HCT116 (cell line): ENCODE data around the gene PKD2L2.

Experiments
- JUND ChIP-seq: IDR thresholded peaks from 2 replicates; pipeline ENCODE4 v1.6.1; 2012
- REST ChIP-seq: IDR thresholded peaks from 2 replicates; pipeline ENCODE4 v1.6.1; 2012; ENCODE audit warnings: low read depth
- YY1 ChIP-seq: IDR thresholded peaks from 2 replicates; pipeline ENCODE4 v1.6.1; 2011; ENCODE audit warnings: low read length, low read depth, moderate library complexity, mild to moderate bottlenecking; ENCODE audit not compliant: insufficient replicate concordance; ENCODE audit errors: extremely low read depth
- TF ChIP-seq, protein P1 (sequence below): IDR thresholded peaks from 2 replicates; pipeline ENCODE4 v1.6.1; 2012

- TF ChIP-seq YY1 (no peak), REST (no peak), JUND (no peak)
- TF ChIP-seq, protein P1, sequence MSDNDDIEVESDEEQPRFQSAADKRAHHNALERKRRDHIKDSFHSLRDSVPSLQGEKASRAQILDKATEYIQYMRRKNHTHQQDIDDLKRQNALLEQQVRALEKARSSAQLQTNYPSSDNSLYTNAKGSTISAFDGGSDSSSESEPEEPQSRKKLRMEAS: no peak
Measured at GRCh38 chr5:137959488-137959887, 70.2 kb downstream of the PKD2L2 start.
